ENCODE measurements around the gene BCL6. TPM values are rescaled to one million over a fixed set of nuclear protein-coding genes. Genes with fewer than 3 reads are reported as not detected.

Gene BCL6
- total and polyA plus RNA-seq, 2 of the 8 experiments (the other 6 are each of a cell fraction or from before 2014, with no cell fraction given) = 5.7 to 10.4 TPM

- Histone ChIP-seq H2AFZ (ENCODE audit: low read length) (no peak overlapping the region), H3K18ac (ENCODE audit: extremely low read depth, low read length) (no peak overlapping the region), H3K4me3 (ENCODE audit: extremely low read depth in 1 of 4, insufficient read depth in 2 of 4, low read depth in 3 of 4, low read length in 4 of 4) (no peak overlapping the region), H4K91ac (replicated peaks; ENCODE audit: insufficient read length, low read length) (no peak overlapping the region), H2BK15ac (ENCODE audit: low read length) (no peak overlapping the region), H3K36me3 (ENCODE audit: control insufficient read depth in 2 of 4, insufficient read depth in 4 of 4, low read length in 3 of 4) (no peaks in the 10 kb centered on the region), H2AK5ac (ENCODE audit: low read depth, low read length) (no peak overlapping the region), H4K8ac (ENCODE audit: extremely low read depth, insufficient read depth, low read length) (no peak overlapping the region), H3K23ac (ENCODE audit: insufficient read length) (no peak overlapping the region), H3K27me3 (replicated peaks in 1 of 4; ENCODE audit: control insufficient read depth in 3 of 4, extremely low read depth in 1 of 4, insufficient read depth in 3 of 4, low read length in 3 of 4) (no peaks in the 10 kb centered on the region), H4K20me1 (replicated peaks in 1 of 2; ENCODE audit: control insufficient read depth in 1 of 2, insufficient read depth in 2 of 2, low read length in 2 of 2) (no peaks in the 10 kb centered on the region), H2BK12ac (ENCODE audit: low read depth, low read length) (no peak overlapping the region), H3K79me2 (ENCODE audit: control insufficient read depth in 1 of 2, insufficient read depth in 2 of 2, low read length in 2 of 2) (no peaks in the 10 kb centered on the region), H3K9me3 (ENCODE audit: insufficient read depth in 2 of 2, low read depth in 1 of 2, low read length in 1 of 2) (peaks cover 3 to 7% of the 10 kb centered on the region in 2 experiments; a peak in 3 of 4 replicates), H2BK5ac (ENCODE audit: low read depth, low read length) (no peak overlapping the region), H3K4ac (replicated peaks; ENCODE audit: insufficient read length, low read depth, low read length) (no peak overlapping the region), H4K5ac (ENCODE audit: insufficient read length, low read depth, low read length) (no peak overlapping the region), H3K4me1 (replicated peaks in 1 of 4; ENCODE audit: control insufficient read depth in 3 of 4, insufficient read depth in 4 of 4, low read length in 3 of 4) (no peaks in the 10 kb centered on the region), H3K27ac (ENCODE audit: low read depth, low read length) (no peak overlapping the region), H2BK20ac (ENCODE audit: low read length) (no peak overlapping the region), H3K4me2 (ENCODE audit: insufficient read depth in 1 of 2, low read depth in 2 of 2, low read length in 2 of 2) (no peak overlapping the region), H3K23me2 (ENCODE audit: low read depth, low read length) (no peaks in the 10 kb centered on the region), H2BK120ac (replicated peaks; ENCODE audit: low read depth, low read length) (no peak overlapping the region), H3K56ac (replicated peaks; ENCODE audit: insufficient read length, low read depth, low read length) (no peak overlapping the region), H3K9ac (replicated peaks in 1 of 4; ENCODE audit: extremely low read depth in 1 of 4, low read depth in 3 of 4, low read length in 3 of 4) (no peak overlapping the region), H3K79me1 (ENCODE audit: low read depth, low read length) (no peaks in the 10 kb centered on the region), H3K14ac (ENCODE audit: insufficient read length) (no peak overlapping the region)
- FAIRE-seq (no peak), DNase-seq (ENCODE audit: low read depth in 1 of 2, low spot score in 2 of 2) (no peak)
- WGBS, 2 experiments (ENCODE audit: extremely low coverage in 1 of 2, insufficient coverage in 1 of 2, insufficient read length in 1 of 2, insufficient replicate concordance in 2 of 2, low coverage in 1 of 2, low lambda C conversion rate in 2 of 2, missing lambda C conversion rate in 1 of 2) = 92% methylated on average over 2 of the region's 2 CpGs; no CpG with 5 or more reads in 1 of the 2 experiments
- CTCF ChIA-PET (ENCODE audit: partially characterized antibody) = interaction anchor here (20.1 kb wide), 1 partner anchor 358 kb away, joined by 947 read pairs; no protein-coding TSS in a partner anchor
- TF ChIP-seq TEAD4 (IDR thresholded peaks at IDR 0.05; ENCODE audit: low read depth, low read length) (no peak), TAF1 (IDR thresholded peaks at IDR 0.05; ENCODE audit: low read depth, low read length) (no peak), JUND (IDR thresholded peaks at IDR 0.05; ENCODE audit: low read length) (no peak), E2F6 (IDR thresholded peaks at IDR 0.05) (no peak), SP1 (IDR thresholded peaks at IDR 0.05; ENCODE audit: low read depth, low read length) (no peak)
- POLR2A ChIA-PET (ENCODE audit: partially characterized antibody) = no interaction called here
Measured at GRCh38 chr3:187684880-187685279, 60.4 kb downstream of the BCL6 start.
